HG02943 (cell line): ENCODE measurements around the gene LUC7L.
"Not testable (repeated sequence)": the region's sequence is repeated elsewhere in the genome, so short reads cannot be mapped to it uniquely, and the experiment has no call there.

Source experiments
- ATAC-seq: cut with Tn5 transposase; IDR thresholded peaks from one replicate; pipeline ENCODE4 v1.9.1; 2021; ENCODE audit warnings: mild to moderate bottlenecking, low read depth, moderate library complexity; ENCODE audit not compliant: unreplicated experiment

LUC7L gene

DNA sequence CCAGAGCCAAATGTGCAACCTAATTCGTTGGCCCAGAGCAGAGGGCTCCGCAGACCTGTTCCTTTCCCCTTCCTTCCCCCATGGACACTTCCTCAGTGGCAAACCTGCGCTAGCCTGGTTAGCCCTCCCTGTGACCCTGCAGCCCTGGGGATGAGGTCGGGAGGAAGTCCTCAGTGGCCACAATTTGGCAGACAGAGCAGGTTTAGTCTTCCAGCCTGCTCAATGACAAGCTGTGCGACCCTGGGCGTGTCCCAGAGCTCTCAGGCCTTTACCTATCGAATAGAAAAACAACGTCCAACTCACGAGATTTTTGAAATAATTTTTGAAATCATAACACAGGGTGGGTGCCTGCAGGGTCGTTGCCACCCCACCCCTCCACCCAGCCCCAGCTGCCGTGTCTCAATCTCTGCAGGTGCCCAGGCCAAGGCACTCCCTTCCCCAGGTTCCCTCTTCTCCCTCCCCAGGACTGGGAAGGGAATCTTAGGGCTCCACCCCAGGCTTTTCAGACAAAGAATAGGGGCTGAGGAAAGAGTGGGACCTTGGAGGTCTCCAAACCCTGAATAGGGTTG, 62.0 kb downstream of the LUC7L start:
- ATAC-seq, result no peak

GRCh38 chr16:166375-167121, 62.7 kb downstream of the LUC7L start:
- no peak for ATAC-seq

- no peak for ATAC-seq
These were observed 63.5 kb downstream of the LUC7L start, which contains the start of gene HBM for GRCh38 chr16:165539-166374. HBM (plus strand) TSS chr16:165978; CDS start chr16:165998, 20 bp downstream.

DNA sequence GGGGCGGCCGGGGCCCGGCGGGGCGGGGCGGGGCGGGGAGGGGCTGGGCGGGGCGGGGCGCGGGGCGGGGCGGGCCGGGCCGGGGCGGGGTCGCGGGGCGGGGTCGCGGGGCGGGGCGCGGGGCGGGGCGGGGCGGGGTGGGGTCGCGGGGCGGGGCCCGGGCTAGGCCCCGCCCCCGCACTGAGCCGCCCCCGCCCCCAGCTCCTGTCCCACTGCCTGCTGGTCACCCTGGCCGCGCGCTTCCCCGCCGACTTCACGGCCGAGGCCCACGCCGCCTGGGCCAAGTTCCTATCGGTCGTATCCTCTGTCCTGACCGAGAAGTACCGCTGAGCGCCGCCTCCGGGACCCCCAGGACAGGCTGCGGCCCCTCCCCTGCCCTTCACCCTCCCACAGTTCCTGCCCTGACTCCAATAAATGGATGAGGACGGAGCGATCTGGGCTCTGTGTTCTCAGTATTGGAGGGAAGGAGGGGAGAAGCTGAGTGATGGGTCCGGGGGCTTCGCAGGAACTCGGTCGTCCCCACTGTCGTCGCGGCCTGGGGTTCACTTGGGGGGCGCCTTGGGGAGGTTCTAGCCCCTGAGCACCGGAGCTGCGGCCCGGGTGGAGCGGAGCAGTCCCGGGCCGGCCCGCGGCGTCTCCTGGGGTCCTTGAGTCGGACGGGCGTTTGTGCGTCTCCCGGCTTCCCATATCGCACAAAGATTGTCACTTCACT, 64.3 kb downstream of the LUC7L start:
- ATAC-seq, result no peak

- ATAC-seq, result not testable (repeated sequence)
These were observed 65.0 kb downstream of the LUC7L start for GRCh38 chr16:164134-164823.

DNA sequence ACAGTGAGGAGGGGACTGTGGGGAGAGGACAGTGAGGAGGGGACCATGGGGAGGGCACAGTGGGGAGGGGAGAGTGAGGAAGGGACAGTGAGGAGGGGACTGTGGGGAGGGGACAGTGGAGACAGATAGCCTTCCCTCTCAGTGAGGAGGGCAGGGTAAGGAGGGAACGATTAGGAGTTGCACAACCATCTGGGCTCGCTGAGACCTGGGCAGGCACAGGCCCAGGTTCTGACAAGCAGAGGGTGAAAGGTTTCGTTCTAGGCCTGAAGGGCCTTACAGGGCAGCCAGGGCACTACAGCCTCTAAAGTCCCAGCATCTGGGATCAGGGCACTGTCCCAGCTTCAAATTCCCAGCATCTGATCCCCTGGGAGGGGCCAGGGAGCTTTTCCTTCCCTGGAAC, 65.6 kb downstream of the LUC7L start:
- not testable (repeated sequence) for ATAC-seq

GRCh38 chr16:163139-163538, 66.1 kb downstream of the LUC7L start:
- ATAC-seq, result not testable (repeated sequence)

DNA sequence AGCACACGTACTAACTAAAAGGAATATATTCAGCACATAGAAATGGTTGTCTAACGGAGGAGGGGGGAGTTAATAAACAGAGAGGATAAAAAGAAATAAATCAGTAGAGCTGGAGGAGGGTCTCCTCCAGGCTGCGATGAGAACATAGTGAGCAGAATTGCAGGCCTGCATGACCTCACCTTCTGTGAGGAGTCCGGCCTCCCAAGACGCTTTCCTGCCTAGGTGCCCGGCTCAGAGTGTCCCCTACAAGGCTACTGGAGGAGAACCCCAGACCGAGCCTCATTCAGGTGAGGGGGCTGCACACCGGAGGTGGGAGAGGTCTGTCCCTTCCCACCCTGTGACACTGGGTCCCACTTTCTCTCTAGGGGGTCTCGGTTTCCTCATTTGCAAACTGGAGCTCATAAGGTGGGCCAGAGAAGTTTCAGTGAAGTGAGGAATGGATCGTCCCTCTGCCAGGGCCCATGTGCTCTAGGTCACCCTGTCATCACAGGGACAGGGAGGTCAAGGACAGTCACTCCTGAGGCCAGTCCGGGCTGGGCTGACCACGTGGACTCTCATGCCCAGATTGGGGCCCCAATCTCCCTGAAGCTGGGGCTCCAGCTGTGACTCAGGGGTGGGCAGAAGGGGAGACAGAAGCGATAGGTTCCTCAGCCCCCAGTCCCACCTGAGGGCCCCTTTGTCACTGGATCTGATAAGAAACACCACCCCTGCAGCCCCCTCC, 66.8 kb downstream of the LUC7L start:
- no peak for ATAC-seq

GRCh38 chr16:160691-161190, 68.5 kb downstream of the LUC7L start:
- ATAC-seq, result no peak

DNA sequence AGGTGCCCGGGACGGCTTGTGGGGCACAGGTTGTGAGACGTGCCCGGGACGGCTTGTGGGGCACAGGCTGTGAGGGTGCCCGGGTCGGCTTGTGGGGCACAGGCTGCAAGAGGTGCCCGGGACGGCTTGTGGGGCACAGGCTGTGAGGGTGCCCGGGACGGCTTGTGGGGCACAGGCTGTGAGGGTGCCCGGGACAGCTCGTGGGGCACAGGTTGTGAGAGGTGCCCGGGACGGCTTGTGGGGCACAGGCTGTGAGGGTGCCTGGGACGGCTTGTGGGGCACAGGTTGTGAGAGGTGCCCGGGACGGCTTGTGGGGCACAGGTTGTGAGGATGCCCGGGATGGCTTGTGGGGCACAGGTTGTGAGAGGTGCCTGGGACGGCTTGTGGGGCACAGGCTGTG, 69.0 kb downstream of the LUC7L start:
- not testable (repeated sequence) for ATAC-seq

DNA sequence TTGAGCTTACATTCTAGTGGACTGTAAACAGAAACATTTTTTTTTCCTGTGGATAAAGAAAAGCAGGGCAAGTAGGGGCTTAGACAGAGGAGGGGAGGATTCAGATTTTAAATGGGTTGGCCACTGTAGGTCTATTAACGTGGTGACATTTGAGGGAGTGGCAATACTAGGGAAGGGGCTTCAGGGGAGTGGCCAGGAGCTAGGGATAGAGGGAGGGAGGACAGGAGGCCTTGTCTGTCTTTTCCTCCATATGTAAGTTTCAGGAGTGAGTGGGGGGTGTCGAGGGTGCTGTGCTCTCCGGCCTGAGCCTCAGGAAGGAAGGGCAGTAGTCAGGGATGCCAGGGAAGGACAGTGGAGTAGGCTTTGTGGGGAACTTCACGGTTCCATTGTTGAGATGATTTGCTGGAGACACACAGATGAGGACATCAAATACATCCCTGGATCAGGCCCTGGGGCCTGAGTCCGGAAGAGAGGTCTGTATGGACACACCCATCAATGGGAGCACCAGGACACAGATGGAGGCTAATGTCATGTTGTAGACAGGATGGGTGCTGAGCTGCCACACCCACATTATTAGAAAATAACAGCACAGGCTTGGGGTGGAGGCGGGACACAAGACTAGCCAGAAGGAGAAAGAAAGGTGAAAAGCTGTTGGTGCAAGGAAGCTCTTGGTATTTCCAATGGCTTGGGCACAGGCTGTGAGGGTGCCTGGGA, 70.0 kb downstream of the LUC7L start:
- ATAC-seq, result no peak

- no peak for ATAC-seq
These were observed 74.2 kb downstream of the LUC7L start for GRCh38 chr16:155031-155398.

- ATAC-seq, result no peak
These were observed 74.8 kb downstream of the LUC7L start for GRCh38 chr16:154217-155030.

GRCh38 chr16:153550-154216, 75.6 kb downstream of the LUC7L start:
- not testable (repeated sequence) for ATAC-seq

GRCh38 chr16:153129-153521, 76.1 kb downstream of the LUC7L start:
- ATAC-seq, result not testable (repeated sequence)

- no peak for ATAC-seq
These were observed 76.8 kb downstream of the LUC7L start, which contains the start of gene HBZ for GRCh38 chr16:152141-153128. HBZ (plus strand) TSS chr16:152644; CDS start chr16:152910, 266 bp downstream.
